Measurements from ENCODE around the gene TARBP1.
"Not testable (repeated sequence)": the region's sequence is repeated elsewhere in the genome, so short reads cannot be mapped to it uniquely, and the experiment has no call there.

The TARBP1 gene

DNA sequence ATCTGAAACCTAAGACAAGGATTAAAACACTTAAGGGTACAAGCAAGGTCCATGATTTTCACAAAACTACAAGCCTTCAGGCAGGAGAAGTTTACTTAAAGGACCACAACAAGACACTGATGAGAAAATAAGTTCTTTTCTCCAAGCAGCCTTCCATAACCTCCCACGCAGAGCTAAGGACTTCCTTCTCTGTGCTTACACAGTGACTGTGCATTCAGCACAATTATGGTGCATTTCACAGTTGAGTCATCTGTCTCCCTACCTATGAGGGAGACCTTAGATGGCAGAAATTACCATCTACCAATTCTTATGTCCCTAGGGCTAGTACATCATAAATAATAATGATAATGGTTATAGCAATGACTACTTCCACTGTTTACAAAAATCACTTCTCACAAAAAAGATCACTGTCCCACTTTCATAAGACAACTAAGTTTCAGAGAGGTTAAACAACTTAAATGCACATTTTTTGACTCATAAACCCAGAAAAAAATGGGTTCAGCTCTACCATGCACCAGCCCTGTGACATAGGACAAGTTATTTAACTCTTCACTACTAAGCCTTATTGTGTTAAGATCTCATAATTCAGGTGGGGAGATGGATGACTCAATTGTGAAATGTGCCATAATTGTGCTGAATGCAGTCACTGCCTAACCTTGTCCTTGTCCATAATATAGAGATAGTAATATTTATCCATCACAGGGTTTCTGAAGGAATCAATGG lies 45.3 kb downstream of the TARBP1 start:
- DNase-seq, result no peak

GRCh38 chr1:234431255-234431654 lies 47.7 kb downstream of the TARBP1 start:
- DNase-seq, result no peak

GRCh38 chr1:234430691-234431090 lies 48.3 kb downstream of the TARBP1 start:
- DNase-seq, result no peak

DNA sequence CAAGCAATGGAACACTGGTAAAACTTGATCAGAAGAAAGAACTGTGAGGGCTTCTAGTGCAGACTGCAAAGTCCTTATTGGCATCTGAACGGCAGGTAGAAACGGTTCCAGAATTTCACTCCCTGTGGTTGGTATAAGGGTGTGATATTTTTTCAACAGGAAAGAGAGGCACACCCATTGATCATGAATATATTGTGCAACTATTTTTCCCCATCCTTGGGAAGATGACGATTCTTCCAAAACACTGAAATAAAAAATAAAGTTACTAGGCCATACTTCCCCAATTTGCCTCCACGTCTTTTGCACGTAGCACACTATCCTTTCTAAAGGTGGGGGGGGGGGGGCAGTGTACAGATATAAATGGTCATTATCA lies 49.6 kb downstream of the TARBP1 start:
- DNase-seq, result no peak

GRCh38 chr1:234427950-234428646 lies 50.9 kb downstream of the TARBP1 start:
- no peak for DNase-seq

- no peak for DNase-seq
Measured at GRCh38 chr1:234413990-234414389, 65.0 kb downstream of the TARBP1 start.

- DNase-seq, result no peak
Measured at GRCh38 chr1:234413485-234413884, 65.5 kb downstream of the TARBP1 start.

DNA sequence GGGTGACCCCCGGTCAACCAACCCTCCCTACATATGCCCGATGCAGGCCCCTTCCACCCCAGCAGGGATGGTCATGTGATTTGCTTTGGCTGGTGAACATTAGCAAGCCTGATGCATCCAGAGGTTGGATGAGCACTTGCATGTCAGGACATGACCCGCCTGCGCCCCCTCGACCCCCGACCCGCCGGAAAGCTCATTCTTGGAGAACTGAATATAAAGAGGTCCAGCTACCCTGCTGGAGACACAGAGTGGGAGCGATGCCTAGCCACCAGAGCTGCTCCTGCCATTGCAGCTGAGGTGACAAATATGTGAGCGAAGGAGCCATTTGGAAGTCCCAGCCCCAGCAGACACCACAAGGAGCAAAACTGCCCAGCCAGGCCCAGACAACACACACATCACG lies 66.1 kb downstream of the TARBP1 start:
- no peak for DNase-seq

DNA sequence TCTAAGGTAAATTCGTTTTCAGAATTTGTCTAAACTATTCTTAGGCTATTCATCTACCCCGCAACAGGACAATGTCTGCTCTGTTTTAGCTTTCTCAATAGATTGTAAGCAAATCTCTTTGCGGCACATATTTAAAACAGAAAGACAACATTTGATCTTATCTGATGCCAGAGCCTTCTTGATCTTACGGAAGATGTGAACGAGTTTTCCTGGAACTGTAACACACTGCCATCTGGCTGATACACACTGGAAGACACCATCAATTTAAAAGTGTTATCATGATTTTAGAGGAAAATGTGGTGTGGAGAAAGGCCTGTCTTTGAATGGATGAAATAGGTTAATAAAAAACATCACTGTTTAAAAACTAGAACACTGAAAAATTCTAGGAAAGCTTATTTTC lies 69.7 kb downstream of the TARBP1 start:
- no peak for DNase-seq

DNA sequence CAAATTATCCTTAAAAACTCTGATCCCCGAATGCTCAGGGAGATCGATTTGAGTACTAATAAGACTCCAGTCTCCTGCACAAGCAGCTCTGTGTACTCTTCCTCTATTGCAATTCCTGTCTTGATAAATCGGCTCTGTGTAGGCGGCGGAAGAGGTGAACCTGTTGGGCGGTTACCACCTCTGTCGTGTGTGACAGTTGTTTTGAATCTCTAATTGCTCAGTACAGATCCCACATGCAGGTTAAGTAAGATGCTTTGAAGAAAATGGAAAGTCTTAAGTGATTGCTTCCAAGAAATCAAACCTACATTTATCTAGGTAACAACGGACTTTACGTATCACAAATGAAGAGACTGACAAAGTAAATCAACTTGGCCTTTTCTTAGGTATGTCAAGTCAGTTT lies 70.2 kb downstream of the TARBP1 start:
- DNase-seq, result no peak

DNA sequence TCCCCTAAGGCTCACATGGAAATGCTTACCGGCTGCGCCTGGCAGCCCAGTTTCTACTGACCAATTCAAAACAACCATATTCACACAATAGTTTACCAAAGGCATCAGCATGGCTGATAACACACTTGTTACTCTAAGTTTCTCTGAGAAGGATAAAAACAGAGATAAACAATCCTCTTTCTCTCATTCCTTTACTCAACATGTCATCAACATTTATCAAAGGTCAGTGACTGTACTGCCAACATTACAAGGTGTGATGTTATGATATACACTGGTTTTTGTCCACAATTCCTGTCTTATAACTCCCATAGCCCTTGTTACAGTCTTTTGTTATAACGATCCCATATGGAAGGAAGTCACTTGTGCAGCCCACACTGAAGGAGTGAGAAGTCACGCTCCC lies 72.1 kb downstream of the TARBP1 start:
- no peak for DNase-seq

GRCh38 chr1:234405676-234406075 lies 73.3 kb downstream of the TARBP1 start:
- no peak for DNase-seq

DNA sequence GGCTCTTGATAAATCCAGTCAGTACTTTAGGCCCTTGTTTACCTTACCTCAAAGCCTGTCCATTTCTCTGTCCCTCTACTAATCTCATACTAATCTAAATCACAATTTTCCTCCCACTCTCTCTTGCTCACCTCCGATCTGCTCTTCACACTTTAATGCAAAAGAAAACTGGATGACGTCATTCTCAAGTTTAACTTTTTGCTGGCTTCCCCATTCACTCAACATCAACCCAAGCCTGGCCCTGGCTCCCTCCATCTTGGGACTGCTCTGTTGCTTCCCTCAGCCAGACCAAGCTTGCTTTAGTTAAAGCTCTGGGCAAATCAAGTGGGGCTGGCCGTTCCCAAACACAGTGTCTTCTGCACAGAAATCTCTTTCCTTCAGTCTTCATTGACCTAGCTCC lies 76.0 kb downstream of the TARBP1 start:
- DNase-seq, result no peak

- DNase-seq, result no peak
Measured at GRCh38 chr1:234401658-234402057, 77.3 kb downstream of the TARBP1 start.

- DNase-seq, result no peak
Measured at GRCh38 chr1:234400773-234401172, 78.2 kb downstream of the TARBP1 start.

GRCh38 chr1:234399515-234399914 lies 79.5 kb downstream of the TARBP1 start:
- DNase-seq, result not testable (repeated sequence)

DNA sequence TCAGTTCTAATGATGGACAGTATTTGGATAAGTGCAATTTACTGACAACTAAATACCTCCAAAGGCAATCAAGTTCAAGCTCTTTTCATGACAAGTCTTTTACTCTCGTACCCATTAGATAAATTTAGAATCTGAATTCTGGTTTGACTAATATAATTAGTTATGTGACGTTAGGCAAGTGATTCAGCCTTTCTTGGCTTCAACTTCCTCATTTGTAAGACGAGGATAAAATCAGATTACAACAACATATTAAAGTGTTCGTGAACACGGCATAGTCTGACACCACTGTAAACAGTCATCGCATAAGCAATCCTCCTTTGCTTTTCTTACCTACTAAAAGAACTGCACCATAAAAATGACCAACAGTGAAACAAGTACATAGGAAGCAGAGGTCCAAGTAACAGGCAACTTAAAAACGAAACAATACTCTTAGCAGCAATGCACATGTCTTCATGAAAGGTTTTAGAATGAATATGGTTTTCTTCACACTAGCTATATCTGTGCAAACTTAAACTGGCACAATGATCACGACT lies 80.1 kb downstream of the TARBP1 start:
- no peak for DNase-seq

DNA sequence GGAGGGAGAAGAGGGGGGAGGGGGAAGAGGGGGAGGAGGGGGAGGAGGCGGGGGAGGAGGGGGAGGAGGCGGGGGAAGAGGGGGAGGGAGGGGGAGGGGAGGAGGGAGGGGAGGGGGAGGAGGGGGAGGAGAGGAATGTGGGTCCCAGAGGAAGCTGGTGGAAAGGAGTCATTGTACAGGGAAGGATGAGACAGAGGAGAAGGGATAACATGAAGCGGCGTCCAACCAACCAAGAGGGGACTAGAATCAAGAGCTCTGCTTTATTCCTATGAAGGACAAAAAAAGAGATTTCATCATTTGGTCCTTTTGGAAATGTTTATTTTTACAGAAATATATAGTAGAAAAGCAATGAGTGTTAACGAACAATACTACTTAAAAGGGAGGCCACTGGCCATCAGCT lies 81.2 kb downstream of the TARBP1 start:
- no peak for DNase-seq

DNA sequence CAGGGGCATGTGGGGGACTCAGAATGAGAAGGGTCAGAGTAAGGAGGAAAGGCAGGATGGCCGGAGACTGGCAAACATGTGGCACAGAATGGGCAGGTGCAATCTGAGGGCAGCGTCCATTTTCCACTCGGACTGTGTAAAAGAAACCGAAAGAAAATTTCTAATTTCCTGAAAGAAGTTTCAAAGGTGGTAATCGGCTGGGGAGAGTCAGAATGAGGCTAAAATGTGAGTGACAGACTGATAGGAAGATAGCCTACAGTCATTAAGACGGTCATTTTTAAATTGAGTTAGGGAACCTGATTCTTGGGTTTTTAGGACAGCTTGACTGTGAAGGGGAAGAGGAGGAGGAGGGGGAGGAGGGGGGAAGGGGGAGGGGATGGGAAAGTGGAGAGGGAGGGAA lies 82.1 kb downstream of the TARBP1 start:
- DNase-seq, result no peak

GRCh38 chr1:234396092-234396491 lies 82.9 kb downstream of the TARBP1 start:
- no peak for DNase-seq

DNA sequence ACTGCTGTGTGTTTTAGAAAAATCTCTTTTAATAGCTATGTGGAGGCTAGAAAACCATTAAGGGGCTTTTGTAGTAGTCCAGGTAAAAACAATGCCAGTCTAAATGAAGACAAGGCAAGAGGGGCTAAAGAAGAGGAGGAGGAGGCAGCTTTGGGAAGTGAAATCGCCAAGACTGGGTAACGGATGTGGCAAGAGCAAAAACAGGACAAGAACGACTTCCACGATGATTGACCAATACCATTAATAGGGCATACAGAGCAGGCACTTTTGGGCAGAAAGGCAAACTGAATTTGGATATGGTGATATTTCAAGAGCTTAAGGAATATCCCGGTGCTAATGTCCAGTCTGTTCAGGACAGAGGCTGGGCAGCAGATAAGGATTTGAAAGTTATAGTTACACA lies 83.7 kb downstream of the TARBP1 start:
- DNase-seq, result no peak

DNA sequence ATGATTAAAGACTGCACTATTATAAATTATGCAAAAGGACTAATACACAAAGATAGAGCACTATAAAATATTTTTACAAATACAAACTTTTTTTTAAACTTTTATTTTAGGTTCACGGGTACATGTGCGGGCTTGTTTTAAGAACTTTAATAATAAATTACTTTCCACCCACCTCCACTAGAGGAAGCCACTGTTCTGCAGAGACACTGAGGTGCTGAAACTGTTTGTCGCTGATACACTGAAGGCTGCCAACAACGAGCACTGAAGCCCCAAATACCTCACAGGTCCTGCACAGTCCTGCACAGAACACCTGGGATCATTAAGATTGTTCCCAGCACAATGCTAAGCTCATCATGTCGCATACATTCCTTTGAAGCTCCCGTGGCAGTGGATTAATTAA lies 85.8 kb downstream of the TARBP1 start:
- no peak for DNase-seq

GRCh38 chr1:234388094-234388493 lies 90.9 kb downstream of the TARBP1 start:
- DNase-seq, result no peak

- DNase-seq, result no peak
Measured at GRCh38 chr1:234386122-234386521, 92.9 kb downstream of the TARBP1 start.

All from activated CD8-positive, alpha-beta memory T cell treated with anti-CD3 and anti-CD28 coated beads, Interleukin-2, amount 50 U/mL, for 4 hours (primary cell).